Neural progenitor cell (in vitro differentiated cells): ENCODE data around the gene SYNPO2L.

Source experiments
- CTCF ChIP-seq: fragments of 200-600 bp; sonication (generic); IDR thresholded peaks from 2 replicates; pipeline ENCODE4 v1.5.1; 2017; ENCODE audit warnings: antibody characterized with exemption, mild to moderate bottlenecking
- EZH2 ChIP-seq: fragments of 200-600 bp; sonication (generic); IDR thresholded peaks from 2 replicates; pipeline ENCODE4 v1.6.1; 2017; ENCODE audit warnings: antibody characterized with exemption, mild to moderate bottlenecking, moderate library complexity
- EZH2phosphoT487 ChIP-seq: fragments of 200-600 bp; sonication (generic); IDR thresholded peaks from 2 replicates; pipeline ENCODE4 v1.6.1; 2017; ENCODE audit warnings: antibody characterized with exemption

- TF ChIP-seq CTCF (no peak), EZH2phosphoT487 (no peak), EZH2 (no peak)
These were observed 29.7 kb downstream of the SYNPO2L start for GRCh38 chr10:73625884-73626752.
